ENCODE measurements around the gene GNA15.

DNA sequence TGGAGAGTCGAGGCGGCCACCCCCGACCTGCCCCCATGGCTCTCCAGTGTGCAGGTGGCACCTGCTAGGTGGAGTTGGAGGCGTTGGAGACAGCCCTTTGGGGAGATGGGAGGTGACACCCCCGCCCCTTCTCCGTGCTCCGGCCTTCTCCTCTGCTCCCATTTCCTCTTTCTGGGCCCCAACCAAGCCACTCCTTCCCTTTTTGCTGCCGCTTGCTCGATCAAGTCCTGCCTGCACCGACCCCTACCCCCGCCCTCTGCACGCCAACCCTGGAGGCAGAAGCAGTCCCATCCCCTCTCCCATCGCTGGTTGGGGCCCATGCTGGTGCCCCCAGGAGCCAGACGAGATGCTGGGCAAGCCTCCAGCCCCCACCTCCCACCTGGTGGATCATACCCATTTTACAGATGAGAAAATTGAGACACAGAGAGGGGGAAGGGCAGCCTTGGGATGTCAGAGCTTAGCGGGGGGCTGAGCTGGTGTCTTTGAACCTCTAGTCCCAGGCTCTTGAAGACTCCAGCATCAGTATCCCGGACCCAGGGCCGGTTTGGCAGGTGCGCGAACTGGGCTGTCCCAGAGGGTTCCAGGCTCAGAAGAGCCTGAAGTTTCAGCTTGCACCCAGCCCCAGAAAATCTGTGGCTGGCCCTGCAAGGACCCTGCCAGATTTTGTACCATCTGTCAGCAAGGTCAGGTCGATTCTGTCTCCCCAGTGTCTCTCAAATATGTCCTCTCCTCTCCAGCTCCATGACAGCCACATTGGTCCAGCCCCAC is 10.3 kb downstream of the GNA15 start:
- no peak for TF ChIP-seq POLR2A (IDR thresholded peaks at IDR 0.05; ENCODE audit: low read length)
- TF ChIP-seq GATA1 (IDR thresholded peaks at IDR 0.05; ENCODE audit: low read depth, low read length): no peak

Measured in erythroblast (primary cell).